Left colon (tissue), 2 donors: ENCODE results near the gene CST11. TPM values are rescaled to one million over a fixed set of nuclear protein-coding genes. Genes with fewer than 3 reads are reported as not detected.

Experiments used
- ATAC-seq: fragments of 200-7000 bp; cut with Tn5 transposase; one replicate; pipeline ENCODE4 v1.9.1; 2020; ENCODE audit warnings: mild to moderate bottlenecking, moderate library complexity
- DNase-seq, 2 donors: peaks; one replicate each; pipeline ENCODE4 v3.0.0-alpha.2; 2020
- intact Hi-C, 2 donors: fragments of 100-400 bp; cut with DNase I in 1 of 2; cut with micrococcal nuclease in 1 of 2; formaldehyde crosslinking; loops; one replicate each; pipeline versions ENCODE4 v1.11.2 to v1.14.0; 2022; cut with DNase I, micrococcal nuclease
- total RNA-seq, 2 donors: library from RNA; stranded (reverse); fragmentation: NEBNext Ultra II Directional; extraction: Animal tissue kit (Norgen Biotek cat#: 25700); gene quantifications; one replicate each; pipeline ENCODE4 v1.2.1, GENCODE V29; 2021
- donor health status: DM: no; HTN: no; CAD: no.
- donor health status: DM: yes; HTN: yes; CAD: no.

Gene CST11
- total RNA-seq, 2 donors from 2014 or later = not detected

- intact Hi-C loops = no loop called here
- ATAC-seq (no peak), DNase-seq (no peak)
Measured at GRCh38 chr20:23456873-23457272, 4.2 kb upstream of the CST11 start.

GRCh38 chr20:23456409-23456808, 3.7 kb upstream of the CST11 start:
- ATAC-seq = no peak
- intact Hi-C loops = no loop called here
- DNase-seq = no peak

- DNase-seq (no peak), ATAC-seq (no peak)
- intact Hi-C loops = no loop called here
Measured at GRCh38 chr20:23455639-23456038, 3.0 kb upstream of the CST11 start.

- intact Hi-C loops = no loop called here
- DNase-seq (no peak), ATAC-seq (no peak)
Measured at GRCh38 chr20:23454816-23455215, 2.1 kb upstream of the CST11 start.

GRCh38 chr20:23453549-23454543, 1.2 kb upstream of the CST11 start:
- ATAC-seq (no peak), DNase-seq (no peak)
- intact Hi-C loops = no loop called here

GRCh38 chr20:23451956-23452487, 654 bp downstream of the CST11 start:
- DNase-seq (no peak), ATAC-seq (no peak)
- intact Hi-C loops = no loop called here

GRCh38 chr20:23450877-23451276, 1.8 kb downstream of the CST11 start:
- ATAC-seq (no peak), DNase-seq (no peak)
- intact Hi-C loops = no loop called here

GRCh38 chr20:23449421-23449820, 3.3 kb downstream of the CST11 start:
- DNase-seq = no peak
- no peak for ATAC-seq
- intact Hi-C loops = no loop called here

GRCh38 chr20:23448167-23448566, 4.5 kb downstream of the CST11 start:
- DNase-seq (no peak), ATAC-seq (no peak)
- intact Hi-C loops = no loop called here

- intact Hi-C loops = no loop called here
- ATAC-seq (peak; percentile 75), DNase-seq (peak in 1 of 2 donors; percentile 66)
Measured at GRCh38 chr20:23446505-23446904, 6.2 kb downstream of the CST11 start.

- DNase-seq = no peak
- ATAC-seq = no peak
- intact Hi-C loops = no loop called here
Measured at GRCh38 chr20:23445596-23446217, 7.0 kb downstream of the CST11 start.

GRCh38 chr20:23444859-23445258, 7.8 kb downstream of the CST11 start:
- no peak for DNase-seq
- intact Hi-C loops = loop anchor here in 1 of 2 donors (5.0 kb wide), 1 partner anchor 162 kb away; the partner anchor contains the start of gene CST9
- ATAC-seq = no peak

- ATAC-seq (no peak), DNase-seq (no peak)
- intact Hi-C loops = loop anchor here in 1 of 2 donors (5.0 kb wide), 1 partner anchor 165 kb away; the partner anchor contains the start of gene CST9
Measured at GRCh38 chr20:23442436-23442835, 10.2 kb downstream of the CST11 start.

- intact Hi-C loops = loop anchor here in 1 of 2 donors (5.0 kb wide), 1 partner anchor 165 kb away; the partner anchor contains the start of gene CST9
- DNase-seq (peak in 1 of 2 donors; percentile 63), ATAC-seq (peak; percentile 77)
Measured at GRCh38 chr20:23441850-23442313, 10.8 kb downstream of the CST11 start.

- DNase-seq (no peak), ATAC-seq (no peak)
- intact Hi-C loops = loop anchor here in 1 of 2 donors (5.0 kb wide), 1 partner anchor 167 kb away; the partner anchor contains the start of gene CST9
Measured at GRCh38 chr20:23440004-23440403, 12.7 kb downstream of the CST11 start.

- intact Hi-C loops = no loop called here
- no peak for ATAC-seq
Measured at GRCh38 chr20:23438661-23439060, 14.0 kb downstream of the CST11 start.

GRCh38 chr20:23437126-23437899, 15.4 kb downstream of the CST11 start:
- no peak for ATAC-seq
- intact Hi-C loops = no loop called here
- DNase-seq = no peak

More at GRCh38 chr20:23438661-23439060, 14.0 kb downstream of the CST11 start:
- no peak for DNase-seq

- intact Hi-C loops = no loop called here
- DNase-seq (no peak), ATAC-seq (peak; percentile 76)
Measured at GRCh38 chr20:23436681-23437080, 16.0 kb downstream of the CST11 start.
